Mesothelial cell of epicardium (in vitro differentiated cells): Measurements from ENCODE around the gene PMFBP1. TPM values are rescaled to one million over a fixed set of nuclear protein-coding genes. Genes with fewer than 3 reads are reported as not detected.

Source experiments
- DNase-seq, 2 experiments: peaks; one replicate each; pipeline ENCODE4 v3.0.0; 2021; ENCODE audit warnings: low spot score in 2 of 2; ENCODE audit not compliant: unreplicated experiment in 2 of 2
- H3K27ac Mint-ChIP-seq: 2 replicates; pipeline ENCODE4 v1.8.0; 2021; ENCODE audit warnings: mixed read lengths
- H3K27me3 Mint-ChIP-seq: 2 replicates; pipeline ENCODE4 v1.8.0; 2021; ENCODE audit warnings: low read depth, mixed read lengths
- H3K36me3 Mint-ChIP-seq: 2 replicates; pipeline ENCODE4 v1.8.0; 2021; ENCODE audit warnings: mixed read lengths
- H3K4me1 Mint-ChIP-seq: 2 replicates; pipeline ENCODE4 v1.8.0; 2021; ENCODE audit warnings: mixed read lengths
- H3K4me3 Mint-ChIP-seq: 2 replicates; pipeline ENCODE4 v1.8.0; 2021; ENCODE audit warnings: mild to moderate bottlenecking, moderate library complexity, mixed read lengths
- H3K9me3 Mint-ChIP-seq: 2 replicates; pipeline ENCODE4 v1.8.0; 2021; ENCODE audit warnings: mixed read lengths
- total RNA-seq: library from RNA; stranded (reverse); gene quantifications from 3 replicates; pipeline ENCODE4 v1.2.1, GENCODE V29; 2021
- TF ChIP-seq, protein P1 (sequence below): fragments of 200-600 bp; sonication (generic); IDR thresholded peaks from one replicate; pipeline ENCODE4 v1.5.0; 2021; ENCODE audit warnings: antibody characterized with exemption; ENCODE audit not compliant: unreplicated experiment

PMFBP1 gene
- total RNA-seq, 1 donor from 2014 or later: 4.9 TPM

DNA sequence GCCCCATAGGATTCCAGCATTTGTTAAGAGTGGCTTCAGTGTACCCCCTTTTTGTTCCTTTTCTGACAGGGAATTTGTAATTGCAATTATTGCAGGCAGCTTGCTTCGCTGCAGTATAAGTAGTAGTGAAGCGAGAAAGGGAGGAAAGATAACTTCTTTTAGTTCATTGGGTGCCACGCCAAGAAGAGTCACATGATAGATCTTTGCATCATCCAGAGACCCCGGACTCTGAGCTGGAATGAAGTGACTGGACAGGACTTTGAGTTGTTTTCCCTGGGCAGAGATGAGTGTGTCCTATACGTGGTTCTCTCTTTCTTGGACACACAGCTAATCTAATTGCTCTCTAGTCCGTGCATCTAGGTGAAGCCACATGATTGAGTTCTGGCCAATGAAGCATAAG is 44.8 kb upstream of the PMFBP1 start:
- Mint-ChIP-seq H3K4me3 (no peak overlapping the region), H3K36me3 (peaks cover 10% of the 10 kb centered on the region), H3K4me1 (peaks cover 4% of the 10 kb centered on the region), H3K27ac (no peak overlapping the region), H3K27me3 (peaks cover 3% of the 10 kb centered on the region), H3K9me3 (peaks cover 24% of the 10 kb centered on the region)
- TF ChIP-seq, protein P1, sequence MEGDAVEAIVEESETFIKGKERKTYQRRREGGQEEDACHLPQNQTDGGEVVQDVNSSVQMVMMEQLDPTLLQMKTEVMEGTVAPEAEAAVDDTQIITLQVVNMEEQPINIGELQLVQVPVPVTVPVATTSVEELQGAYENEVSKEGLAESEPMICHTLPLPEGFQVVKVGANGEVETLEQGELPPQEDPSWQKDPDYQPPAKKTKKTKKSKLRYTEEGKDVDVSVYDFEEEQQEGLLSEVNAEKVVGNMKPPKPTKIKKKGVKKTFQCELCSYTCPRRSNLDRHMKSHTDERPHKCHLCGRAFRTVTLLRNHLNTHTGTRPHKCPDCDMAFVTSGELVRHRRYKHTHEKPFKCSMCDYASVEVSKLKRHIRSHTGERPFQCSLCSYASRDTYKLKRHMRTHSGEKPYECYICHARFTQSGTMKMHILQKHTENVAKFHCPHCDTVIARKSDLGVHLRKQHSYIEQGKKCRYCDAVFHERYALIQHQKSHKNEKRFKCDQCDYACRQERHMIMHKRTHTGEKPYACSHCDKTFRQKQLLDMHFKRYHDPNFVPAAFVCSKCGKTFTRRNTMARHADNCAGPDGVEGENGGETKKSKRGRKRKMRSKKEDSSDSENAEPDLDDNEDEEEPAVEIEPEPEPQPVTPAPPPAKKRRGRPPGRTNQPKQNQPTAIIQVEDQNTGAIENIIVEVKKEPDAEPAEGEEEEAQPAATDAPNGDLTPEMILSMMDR: no peak
- DNase-seq: no peak

- DNase-seq: no peak
- TF ChIP-seq, protein P1: no peak
- Mint-ChIP-seq H3K4me1 (no peaks in the 10 kb centered on the region), H3K27me3 (no peaks in the 10 kb centered on the region), H3K9me3 (peaks cover 24% of the 10 kb centered on the region), H3K36me3 (peaks cover 10% of the 10 kb centered on the region), H3K27ac (no peak overlapping the region), H3K4me3 (no peak overlapping the region)
Measured at GRCh38 chr16:72214821-72215220, 42.9 kb upstream of the PMFBP1 start.

DNA sequence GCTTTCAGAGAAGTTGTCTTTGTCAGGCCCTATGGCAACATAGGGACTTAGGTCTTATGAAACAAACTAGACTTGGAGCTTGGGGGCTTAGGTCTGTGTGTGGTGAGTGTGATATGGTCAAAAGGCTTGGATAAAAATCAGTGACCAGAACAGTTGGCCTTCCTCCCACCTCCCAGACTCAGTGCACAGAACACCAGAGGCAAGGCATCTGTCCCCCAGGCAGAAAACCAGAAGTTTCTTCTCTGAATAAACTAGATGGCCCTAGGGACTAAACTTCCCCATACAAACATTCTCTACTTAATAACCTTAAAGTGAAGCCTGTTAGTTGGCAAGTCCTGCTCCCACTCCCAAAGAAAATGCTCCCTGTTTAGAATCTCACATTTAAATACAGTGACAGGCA is 39.2 kb upstream of the PMFBP1 start:
- peaks cover 10% of the 10 kb centered on the region for H3K36me3 Mint-ChIP-seq
- H3K4me3 Mint-ChIP-seq: no peak overlapping the region
- DNase-seq: no peak
- H3K4me1 Mint-ChIP-seq: no peaks in the 10 kb centered on the region
- H3K27ac Mint-ChIP-seq: no peak overlapping the region
- no peaks in the 10 kb centered on the region for H3K27me3 Mint-ChIP-seq
- peaks cover 24% of the 10 kb centered on the region for H3K9me3 Mint-ChIP-seq
- TF ChIP-seq, protein P1: no peak

DNA sequence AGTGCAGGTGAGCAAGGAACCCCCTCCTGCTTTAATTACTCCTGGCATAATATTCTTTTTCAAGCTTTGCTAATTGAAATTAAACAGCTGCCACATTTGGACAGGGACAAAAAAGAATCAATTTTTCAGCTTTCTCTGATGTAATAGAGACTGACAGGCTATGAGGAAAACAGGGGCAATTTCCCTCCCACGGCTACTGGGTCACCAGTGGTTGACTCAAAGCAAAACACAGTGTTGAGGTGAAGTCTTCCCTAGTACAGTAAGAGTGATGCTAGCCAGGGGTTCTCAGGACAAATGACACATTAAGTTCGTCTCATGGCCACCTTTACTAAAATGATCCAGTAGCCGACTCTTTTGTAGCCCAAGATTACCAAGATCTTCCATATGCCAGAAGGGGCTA is 38.6 kb upstream of the PMFBP1 start:
- peaks cover 18% of the 10 kb centered on the region for H3K9me3 Mint-ChIP-seq
- H3K27ac Mint-ChIP-seq: no peak overlapping the region
- H3K4me1 Mint-ChIP-seq: no peaks in the 10 kb centered on the region
- DNase-seq: no peak
- H3K36me3 Mint-ChIP-seq: peaks cover 7% of the 10 kb centered on the region
- TF ChIP-seq, protein P1: no peak
- no peaks in the 10 kb centered on the region for H3K27me3 Mint-ChIP-seq
- no peak overlapping the region for H3K4me3 Mint-ChIP-seq

- Mint-ChIP-seq H3K27me3 (no peaks in the 10 kb centered on the region), H3K4me1 (no peaks in the 10 kb centered on the region), H3K9me3 (peaks cover 14% of the 10 kb centered on the region), H3K36me3 (peaks cover 3% of the 10 kb centered on the region), H3K27ac (no peak overlapping the region), H3K4me3 (no peak overlapping the region)
- TF ChIP-seq, protein P1: no peak
- DNase-seq: no peak
Measured at GRCh38 chr16:72210072-72210471, 38.1 kb upstream of the PMFBP1 start.

DNA sequence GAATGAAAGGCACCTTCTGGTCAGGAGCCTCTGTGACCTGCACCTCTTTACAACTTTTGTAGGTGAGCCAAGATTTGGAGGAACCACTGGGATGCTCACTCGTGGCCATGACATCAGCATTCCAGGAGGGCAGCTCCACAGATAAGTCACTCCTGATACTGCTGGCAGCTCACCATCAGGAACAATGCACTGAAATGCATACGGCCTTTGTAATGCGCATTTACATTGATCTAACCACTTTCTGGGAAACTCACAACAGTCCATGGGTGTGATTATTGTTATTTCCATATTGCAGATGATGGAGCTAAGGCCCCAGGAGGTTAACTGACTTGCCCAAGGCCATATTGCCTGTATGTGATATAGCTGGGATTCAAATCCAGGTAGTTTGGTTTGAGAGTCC is 34.3 kb upstream of the PMFBP1 start:
- Mint-ChIP-seq H3K27me3 (no peaks in the 10 kb centered on the region), H3K4me3 (no peak overlapping the region), H3K4me1 (peaks cover 3% of the 10 kb centered on the region), H3K27ac (no peak overlapping the region), H3K36me3 (no peaks in the 10 kb centered on the region), H3K9me3 (no peaks in the 10 kb centered on the region)
- no peak for DNase-seq
- TF ChIP-seq, protein P1: no peak
